ENCODE measurements around the gene NCBP2L. TPM values are rescaled to one million over a fixed set of nuclear protein-coding genes. Genes with fewer than 3 reads are reported as not detected.
"Not testable (repeated sequence)": the region's sequence is repeated elsewhere in the genome, so short reads cannot be mapped to it uniquely, and the experiment has no call there.

NCBP2L gene
- total and polyA plus RNA-seq, 2 experiments from 2014 or later = not detected

GRCh38 chrX:107810053-107810452 lies 32.5 kb downstream of the NCBP2L start:
- H3F3A ChIP-seq (replicated peaks; ENCODE audit: low read depth); H3K27me3 ChIP-seq (ENCODE audit: insufficient read depth); H3K4me3 ChIP-seq; H3K27ac Mint-ChIP-seq; H3K9me3 Mint-ChIP-seq; H2AFZ ChIP-seq; H3K36me3 Mint-ChIP-seq (ENCODE audit: low read depth); H3K36me3 ChIP-seq (ENCODE audit: insufficient read depth); ATAC-seq; H3K4me1 Mint-ChIP-seq; H4K20me1 ChIP-seq (replicated peaks; ENCODE audit: insufficient read depth); H3K27ac ChIP-seq (ENCODE audit: low read depth); H3K27me3 Mint-ChIP-seq (ENCODE audit: insufficient read depth, low read depth, poor library complexity); H3K4me3 Mint-ChIP-seq; H3K79me2 ChIP-seq (replicated peaks; ENCODE audit: insufficient read depth); H3K4me1 ChIP-seq (ENCODE audit: insufficient read depth); DNase-seq (ENCODE audit: low spot score); H3K4me2 ChIP-seq; H3K9me2 ChIP-seq (ENCODE audit: insufficient read depth): not testable (repeated sequence)

GRCh38 chrX:107818900-107819521 lies 41.5 kb downstream of the NCBP2L start:
- Histone ChIP-seq H3K27ac (ENCODE audit: low read depth) (no peak overlapping the region), H3K9me2 (ENCODE audit: insufficient read depth) (no peaks in the 10 kb centered on the region), H3K4me1 (ENCODE audit: insufficient read depth) (no peaks in the 10 kb centered on the region), H3F3A (replicated peaks; ENCODE audit: low read depth) (no peaks in the 10 kb centered on the region), H3K36me3 (ENCODE audit: insufficient read depth) (no peaks in the 10 kb centered on the region), H3K4me3 (no peak overlapping the region), H3K4me2 (no peak overlapping the region), H4K20me1 (replicated peaks; ENCODE audit: insufficient read depth) (no peaks in the 10 kb centered on the region), H3K79me2 (replicated peaks; ENCODE audit: insufficient read depth) (no peaks in the 10 kb centered on the region), H2AFZ (no peak overlapping the region), H3K27me3 (ENCODE audit: insufficient read depth) (peaks cover 3% of the 10 kb centered on the region; the same call in 1 of the 2 replicates)
- DNase-seq (ENCODE audit: low spot score) = peak; percentile 2
- Mint-ChIP-seq H3K27ac (no peak overlapping the region), H3K9me3 (peaks cover 16% of the 10 kb centered on the region), H3K4me3 (no peak overlapping the region), H3K36me3 (ENCODE audit: low read depth) (peaks cover 2% of the 10 kb centered on the region; the same call in 1 of the 3 replicates), H3K4me1 (no peaks in the 10 kb centered on the region), H3K27me3 (ENCODE audit: insufficient read depth, low read depth, poor library complexity) (no peaks in the 10 kb centered on the region)
- no peak for ATAC-seq
- TF ChIP-seq CTCF (conservative IDR thresholded peaks at IDR 0.05; ENCODE audit: low read depth in 2 of 2) (no peak), JUNB (IDR thresholded peaks at IDR 0.05; ENCODE audit: unreplicated experiment) (no peak), CREB1 (CRISPR knock-in tag; IDR thresholded peaks at IDR 0.05; ENCODE audit: low read depth) (no peak), EZH2phosphoT487 (IDR thresholded peaks at IDR 0.05; ENCODE audit: unreplicated experiment) (no peak), ZNF331 (CRISPR knock-in tag; IDR thresholded peaks at IDR 0.05; ENCODE audit: low read depth) (no peak), REST (IDR thresholded peaks at IDR 0.05; ENCODE audit: unreplicated experiment) (no peak), ZNF462 (CRISPR knock-in tag; IDR thresholded peaks at IDR 0.05) (no peak), STAT1 (IDR thresholded peaks at IDR 0.05; ENCODE audit: unreplicated experiment) (no peak), ETS1 (IDR thresholded peaks at IDR 0.05) (no peak)

Data from GM23338 (cell line).